Fibroblast of villous mesenchyme (primary cell): ENCODE results near the gene C1R. TPM values are rescaled to one million over a fixed set of nuclear protein-coding genes. Genes with fewer than 3 reads are reported as not detected.
"Not testable (repeated sequence)": the region's sequence is repeated elsewhere in the genome, so short reads cannot be mapped to it uniquely, and the experiment has no call there.

Experiments
- DNase-seq: peaks from one replicate; pipeline ENCODE4 v3.0.0-alpha.2; 2010; ENCODE audit warnings: low read depth
- H3K4me3 ChIP-seq: 2 replicates; pipeline ENCODE4 v1.5.1; 2011; ENCODE audit warnings: low read depth, mild to moderate bottlenecking, low read length
- CTCF ChIP-seq: IDR thresholded peaks from 2 replicates; pipeline ENCODE4 v1.5.1; 2012; ENCODE audit warnings: low read depth, mild to moderate bottlenecking, low read length; ENCODE audit not compliant: insufficient read depth
- total RNA-seq: library from RNA; depleted of rRNA; stranded (reverse); fragments of >200 nt; gene quantifications from 2 replicates; pipeline ENCODE4 v1.2.3, GENCODE V29; 2012

Gene C1R
- total RNA-seq, 1 donor = 84.2 TPM

- no peak for DNase-seq
- H3K4me3 ChIP-seq = no peak overlapping the region
- TF ChIP-seq CTCF = no peak
These were observed 33.9 kb downstream of the C1R start for GRCh38 chr12:7058163-7058845.

GRCh38 chr12:7055736-7056135 lies 36.5 kb downstream of the C1R start:
- not testable (repeated sequence) for DNase-seq, H3K4me3 ChIP-seq

GRCh38 chr12:7054925-7055324 lies 37.3 kb downstream of the C1R start:
- no peak for TF ChIP-seq CTCF
- no peak overlapping the region for H3K4me3 ChIP-seq
- no peak for DNase-seq

GRCh38 chr12:7049973-7050372 lies 42.3 kb downstream of the C1R start:
- not testable (repeated sequence) for H3K4me3 ChIP-seq, DNase-seq

- H3K4me3 ChIP-seq, DNase-seq: not testable (repeated sequence)
These were observed 42.7 kb downstream of the C1R start for GRCh38 chr12:7049445-7049951.

- no peak overlapping the region for H3K4me3 ChIP-seq
- no peak for DNase-seq
- no peak for TF ChIP-seq CTCF
These were observed 44.9 kb downstream of the C1R start for GRCh38 chr12:7047306-7047705.

GRCh38 chr12:7046383-7047105 lies 45.7 kb downstream of the C1R start:
- TF ChIP-seq CTCF = no peak
- no peak for DNase-seq
- H3K4me3 ChIP-seq = no peak overlapping the region

GRCh38 chr12:7045913-7046312 lies 46.3 kb downstream of the C1R start:
- no peak for DNase-seq
- no peak overlapping the region for H3K4me3 ChIP-seq
- no peak for TF ChIP-seq CTCF
